ENCODE results near the gene HIF3A. TPM values are rescaled to one million over a fixed set of nuclear protein-coding genes. Genes with fewer than 3 reads are reported as not detected.

Gene HIF3A
- total and polyA plus RNA-seq, 2 donors (not counting 3 experiments of a cell fraction or from before 2014, with no cell fraction given), result 8.1 to 8.5 TPM

- ChIA-PET CTCF (interaction anchor here (1.5 to 2.2 kb wide), 3 partner anchors 8 to 12 kb away, joined by 9 to 11 read pairs (median 10); no protein-coding TSS in a partner anchor), POLR2A (interaction anchor here (0.6 kb wide), 1 partner anchor 10 kb away, joined by 3 read pairs; no protein-coding TSS in a partner anchor)
- Histone ChIP-seq H3K9me3 (replicated peaks; ENCODE audit: control insufficient read depth, insufficient read depth, low read length) (no peaks in the 10 kb centered on the region), H4K20me1 (replicated peaks; ENCODE audit: control insufficient read depth, extremely low read depth, insufficient read depth, low read length) (no peaks in the 10 kb centered on the region), H3K9me1 (replicated peaks; ENCODE audit: control insufficient read depth, extremely low read depth, insufficient read depth, low read length) (no peaks in the 10 kb centered on the region), H3K4me1 (ENCODE audit: control insufficient read depth, extremely low read depth, insufficient read depth, low read length) (peaks cover 16% of the 10 kb centered on the region), H3K27ac (ENCODE audit: insufficient read depth, low read depth, low read length) (peak overlapping the region; percentile 95), H3K4me3 (replicated peaks in 1 of 3; ENCODE audit: insufficient read depth in 1 of 3, low read depth in 1 of 3, low read length in 3 of 3) (no peak overlapping the region), H3K79me2 (ENCODE audit: control insufficient read depth, insufficient read depth, low read length) (no peaks in the 10 kb centered on the region), H3K4me2 (ENCODE audit: insufficient read depth, low read length) (peak overlapping the region; percentile 70), H3K9ac (replicated peaks; ENCODE audit: extremely low read depth, insufficient read depth, low read length) (peak overlapping the region; percentile 72), H3K36me3 (ENCODE audit: control insufficient read depth in 2 of 2, extremely low read depth in 1 of 2, insufficient read depth in 2 of 2, low read length in 2 of 2) (no peaks in the 10 kb centered on the region), H2AFZ (ENCODE audit: low read depth, low read length) (no peak overlapping the region), H3K27me3 (ENCODE audit: control insufficient read depth in 2 of 2, insufficient read depth in 2 of 2, low read length in 2 of 2) (no peaks in the 10 kb centered on the region)
- TF ChIP-seq EZH2 (IDR thresholded peaks at IDR 0.05; ENCODE audit: borderline replicate concordance, low read depth, low read length, severe bottlenecking) (no peak), POLR2AphosphoS5 (IDR thresholded peaks at IDR 0.05; ENCODE audit: insufficient read depth, low read depth, low read length) (peak; percentile 89), JUN (IDR thresholded peaks at IDR 0.05; ENCODE audit: borderline replicate concordance, insufficient read depth, insufficient read length, low read depth) (peak; percentile 99), POLR2A (IDR thresholded peaks at IDR 0.05; ENCODE audit: low read depth, low read length) (no peak), GATA2 (IDR thresholded peaks at IDR 0.05; ENCODE audit: insufficient read depth, insufficient read length, low read depth, low read length) (peak; percentile 82), CTCF (IDR thresholded peaks at IDR 0.05; ENCODE audit: extremely low read depth in 1 of 2, insufficient read depth in 1 of 2, low read depth in 1 of 2, low read length in 2 of 2) (no peak), FOS (IDR thresholded peaks at IDR 0.05; ENCODE audit: borderline replicate concordance, insufficient read depth, low read length) (peak; percentile 94), MYC (IDR thresholded peaks at IDR 0.05; ENCODE audit: low read depth, low read length) (no peak)
- TF ChIP-seq, protein P1, sequence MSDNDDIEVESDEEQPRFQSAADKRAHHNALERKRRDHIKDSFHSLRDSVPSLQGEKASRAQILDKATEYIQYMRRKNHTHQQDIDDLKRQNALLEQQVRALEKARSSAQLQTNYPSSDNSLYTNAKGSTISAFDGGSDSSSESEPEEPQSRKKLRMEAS (IDR thresholded peaks at IDR 0.05; ENCODE audit: insufficient read depth, insufficient read length), result peak; percentile 62
- dilution Hi-C loops (cut with MboI; ENCODE audit: extremely low pct_ligation_motif_present, low sequenced_read_pairs), result no loop called here
- peak; percentile 95 for DNase-seq (ENCODE audit: low read depth, low spot score)
- peak; percentile 97 for FAIRE-seq
- intact Hi-C loops (cut with micrococcal nuclease), result loop anchor here (1.0 kb wide), 1 partner anchor 10 kb away; no protein-coding TSS in a partner anchor
- BruUV-seq (replicated peaks), result TSS peak; percentile 77
These were observed 7.8 kb upstream of the HIF3A start for GRCh38 chr19:46288896-46289588.
